Activated CD8-positive, alpha-beta T cell treated with anti-CD3 and anti-CD28 coated beads for 36 hours (primary cell): Measurements from ENCODE around the gene PCDHGA8. TPM values are rescaled to one million over a fixed set of nuclear protein-coding genes. Genes with fewer than 3 reads are reported as not detected.

ENCODE experiments used
- ATAC-seq: fragments of 200-7000 bp; cut with Tn5 transposase; one replicate; pipeline ENCODE4 v1.10.0; 2021; ENCODE audit warnings: mild to moderate bottlenecking, moderate library complexity
- CTCF ChIA-PET: fragments of 350-600 bp; sonication (Branson Sonifier 250); formaldehyde crosslinking; loops from one replicate; lab custom pipeline; 2021; ENCODE audit warnings: antibody characterized with exemption; lab: Charles Lee
- POLR2A ChIA-PET: fragments of 350-600 bp; sonication (Branson Sonifier 250); formaldehyde crosslinking; loops from one replicate; lab custom pipeline; 2021; ENCODE audit warnings: antibody characterized with exemption; lab: Charles Lee
- DNase-seq: peaks from one replicate; pipeline ENCODE4 v3.0.0-alpha.2; 2020
- H3K27ac Mint-ChIP-seq: one replicate; pipeline ENCODE4 v1.8.0; 2021; ENCODE audit warnings: mild to moderate bottlenecking, mixed read lengths
- H3K27me3 Mint-ChIP-seq: one replicate; pipeline ENCODE4 v1.8.0; 2021; ENCODE audit warnings: mixed read lengths
- H3K36me3 Mint-ChIP-seq: one replicate; pipeline ENCODE4 v1.8.0; 2021; ENCODE audit warnings: low read depth, mixed read lengths
- H3K4me1 Mint-ChIP-seq: one replicate; pipeline ENCODE4 v1.8.0; 2021; ENCODE audit warnings: low read depth, mixed read lengths
- H3K4me3 Mint-ChIP-seq: one replicate; pipeline ENCODE4 v1.8.0; 2021; ENCODE audit warnings: mild to moderate bottlenecking, moderate library complexity, mixed read lengths
- H3K9me3 Mint-ChIP-seq: one replicate; pipeline ENCODE4 v1.8.0; 2021; ENCODE audit warnings: mixed read lengths
- intact Hi-C: fragments of 100-400 bp; cut with micrococcal nuclease; formaldehyde crosslinking; loops from one replicate; pipeline ENCODE4 v1.10.0; 2022
- total RNA-seq, 2 experiments: library from RNA; stranded (reverse); gene quantifications; one replicate each; pipeline ENCODE4 v1.2.3, GENCODE V29; 2021
- TF ChIP-seq, protein P1 (sequence below): fragments of 200-600 bp; IDR thresholded peaks from one replicate; pipeline ENCODE4 v1.8.0; 2022; ENCODE audit warnings: antibody characterized with exemption, mild to moderate bottlenecking

Gene PCDHGA8
- total RNA-seq, 2 experiments from 2014 or later, result not detected

GRCh38 chr5:141362719-141363118, 29.7 kb upstream of the PCDHGA8 start:
- Mint-ChIP-seq H3K4me3 (no peak overlapping the region), H3K36me3 (peaks cover 24% of the 10 kb centered on the region), H3K9me3 (peaks cover 32% of the 10 kb centered on the region), H3K27me3 (peaks cover 70% of the 10 kb centered on the region), H3K4me1 (no peaks in the 10 kb centered on the region), H3K27ac (no peak overlapping the region)
- CTCF ChIA-PET, result no interaction called here
- TF ChIP-seq, protein P1, sequence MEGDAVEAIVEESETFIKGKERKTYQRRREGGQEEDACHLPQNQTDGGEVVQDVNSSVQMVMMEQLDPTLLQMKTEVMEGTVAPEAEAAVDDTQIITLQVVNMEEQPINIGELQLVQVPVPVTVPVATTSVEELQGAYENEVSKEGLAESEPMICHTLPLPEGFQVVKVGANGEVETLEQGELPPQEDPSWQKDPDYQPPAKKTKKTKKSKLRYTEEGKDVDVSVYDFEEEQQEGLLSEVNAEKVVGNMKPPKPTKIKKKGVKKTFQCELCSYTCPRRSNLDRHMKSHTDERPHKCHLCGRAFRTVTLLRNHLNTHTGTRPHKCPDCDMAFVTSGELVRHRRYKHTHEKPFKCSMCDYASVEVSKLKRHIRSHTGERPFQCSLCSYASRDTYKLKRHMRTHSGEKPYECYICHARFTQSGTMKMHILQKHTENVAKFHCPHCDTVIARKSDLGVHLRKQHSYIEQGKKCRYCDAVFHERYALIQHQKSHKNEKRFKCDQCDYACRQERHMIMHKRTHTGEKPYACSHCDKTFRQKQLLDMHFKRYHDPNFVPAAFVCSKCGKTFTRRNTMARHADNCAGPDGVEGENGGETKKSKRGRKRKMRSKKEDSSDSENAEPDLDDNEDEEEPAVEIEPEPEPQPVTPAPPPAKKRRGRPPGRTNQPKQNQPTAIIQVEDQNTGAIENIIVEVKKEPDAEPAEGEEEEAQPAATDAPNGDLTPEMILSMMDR, result no peak
- intact Hi-C loops, result no loop called here
- no peak for DNase-seq
- no peak for ATAC-seq
- POLR2A ChIA-PET, result interaction anchor here (1.3 kb wide), 1 partner anchor 29 kb away, joined by 4 read pairs; no protein-coding TSS in a partner anchor

- intact Hi-C loops, result no loop called here
- no peak for ATAC-seq
- TF ChIP-seq, protein P1, result no peak
- Mint-ChIP-seq H3K4me3 (no peak within 1 kb of the TSS), H3K4me1 (no peaks in the 10 kb centered on the region), H3K27ac (no peak within 1 kb of the TSS), H3K36me3 (peaks cover 24% of the 10 kb centered on the region), H3K9me3 (peaks cover 32% of the 10 kb centered on the region), H3K27me3 (peaks cover 70% of the 10 kb centered on the region)
- ChIA-PET POLR2A (no interaction called here), CTCF (interaction anchor here (0.8 to 2.0 kb wide), 10 partner anchors 9 to 200 kb away, joined by 3 to 8 read pairs (median 5); partner anchors contain the start of genes PCDHB7, PCDHGA1, PCDHGA10 and PCDHGA11)
- no peak for DNase-seq
These were observed 28.3 kb upstream of the PCDHGA8 start, which contains the start of gene PCDHGA5 for GRCh38 chr5:141363952-141364660. PCDHGA5 (plus strand) TSS chr5:141364162; CDS start chr5:141364331, 169 bp downstream.

GRCh38 chr5:141366016-141366896, 26.2 kb upstream of the PCDHGA8 start:
- POLR2A ChIA-PET, result no interaction called here
- intact Hi-C loops, result no loop called here
- peaks cover 12% of the 10 kb centered on the region for H3K36me3 Mint-ChIP-seq
- H3K27ac Mint-ChIP-seq, result no peak overlapping the region
- H3K9me3 Mint-ChIP-seq, result peaks cover 22% of the 10 kb centered on the region
- no peaks in the 10 kb centered on the region for H3K4me1 Mint-ChIP-seq
- H3K27me3 Mint-ChIP-seq, result peaks cover 70% of the 10 kb centered on the region
- no peak for DNase-seq
- CTCF ChIA-PET, result interaction anchor here (1.5 kb wide), 1 partner anchor 21 kb away, joined by 4 read pairs; the partner anchor contains the start of gene PCDHGB4
- TF ChIP-seq, protein P1, result no peak
- no peak overlapping the region for H3K4me3 Mint-ChIP-seq
- no peak for ATAC-seq

DNA sequence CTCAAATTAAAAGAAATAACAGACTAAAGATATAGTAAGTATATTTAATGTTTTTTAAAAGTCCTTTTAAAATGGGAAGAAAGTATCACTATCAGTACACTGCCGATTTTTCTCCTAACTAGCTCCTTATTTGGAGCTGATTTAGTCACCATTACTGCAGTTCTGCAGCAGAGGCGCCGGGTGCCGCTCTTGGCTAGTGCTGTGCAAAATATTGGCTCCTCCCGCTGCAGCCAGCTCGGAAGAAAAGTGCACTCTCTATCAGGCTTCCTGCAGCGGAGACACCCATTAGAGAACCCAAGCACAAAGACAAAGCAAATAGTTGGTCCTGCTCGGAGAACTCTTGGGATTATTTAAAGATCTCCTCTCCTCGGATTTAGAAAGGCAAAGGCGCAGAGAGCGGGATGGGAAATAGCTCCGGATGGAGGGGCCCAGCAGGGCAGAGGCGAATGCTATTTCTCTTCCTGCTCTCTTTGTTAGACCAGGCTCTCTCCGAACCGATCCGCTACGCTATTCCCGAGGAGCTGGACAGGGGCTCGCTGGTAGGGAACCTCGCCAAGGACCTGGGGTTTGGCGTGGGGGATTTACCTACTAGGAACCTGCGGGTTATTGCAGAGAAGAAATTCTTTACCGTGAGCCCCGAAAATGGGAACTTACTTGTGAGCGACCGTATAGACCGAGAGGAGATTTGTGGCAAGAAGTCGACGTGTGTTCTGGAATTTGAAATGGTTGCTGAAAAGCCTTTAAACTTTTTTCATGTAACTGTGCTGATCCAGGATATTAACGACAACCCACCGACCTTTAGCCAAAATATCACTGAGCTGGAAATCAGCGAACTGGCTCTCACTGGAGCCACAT, 22.2 kb upstream of the PCDHGA8 start, which contains the start of gene PCDHGB3:
Gene PCDHGB3, plus strand, starts transcription at position 249 of the 855 bp plus-strand sequence. Its CDS starts 153 bp downstream, at position 402.
- Mint-ChIP-seq H3K27me3 (peaks cover 67% of the 10 kb centered on the region), H3K27ac (no peak within 1 kb of the TSS), H3K4me3 (peak within 1 kb of the TSS; percentile 58), H3K4me1 (peaks cover 2% of the 10 kb centered on the region), H3K9me3 (peaks cover 28% of the 10 kb centered on the region), H3K36me3 (peaks cover 21% of the 10 kb centered on the region)
- ATAC-seq, result peak; percentile 74
- ChIA-PET POLR2A (no interaction called here), CTCF (interaction anchor here (0.6 to 3.5 kb wide), 32 partner anchors 10 to 286 kb away, joined by 3 to 23 read pairs (median 5); partner anchors contain the start of genes PCDHB9, PCDHGA10, PCDHGA11 and PCDHGA12)
- TF ChIP-seq, protein P1, result peak; percentile 27
- peak; percentile 48 for DNase-seq
- intact Hi-C loops, result no loop called here
